ENCODE data around the gene HIGD1C.

DNA sequence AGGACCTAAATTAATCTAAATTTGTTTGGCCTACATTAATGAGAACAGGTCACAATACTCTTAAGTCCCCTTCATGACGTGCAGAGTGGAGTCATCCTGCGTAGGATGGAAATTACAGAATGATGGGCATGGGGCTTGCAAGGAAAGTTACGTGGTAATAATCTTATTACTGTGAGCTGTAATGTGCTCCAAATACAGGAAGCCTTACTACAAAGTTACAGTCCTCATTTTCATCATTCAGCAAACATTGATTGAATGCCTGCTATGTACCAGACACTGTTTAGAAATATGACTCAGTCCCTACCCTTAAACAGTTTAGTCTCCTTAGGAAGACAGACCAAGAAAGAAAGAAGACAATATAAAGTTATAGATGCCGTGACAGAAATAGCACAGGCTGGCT, 9.4 kb downstream of the HIGD1C start:
- TF ChIP-seq, protein P1, sequence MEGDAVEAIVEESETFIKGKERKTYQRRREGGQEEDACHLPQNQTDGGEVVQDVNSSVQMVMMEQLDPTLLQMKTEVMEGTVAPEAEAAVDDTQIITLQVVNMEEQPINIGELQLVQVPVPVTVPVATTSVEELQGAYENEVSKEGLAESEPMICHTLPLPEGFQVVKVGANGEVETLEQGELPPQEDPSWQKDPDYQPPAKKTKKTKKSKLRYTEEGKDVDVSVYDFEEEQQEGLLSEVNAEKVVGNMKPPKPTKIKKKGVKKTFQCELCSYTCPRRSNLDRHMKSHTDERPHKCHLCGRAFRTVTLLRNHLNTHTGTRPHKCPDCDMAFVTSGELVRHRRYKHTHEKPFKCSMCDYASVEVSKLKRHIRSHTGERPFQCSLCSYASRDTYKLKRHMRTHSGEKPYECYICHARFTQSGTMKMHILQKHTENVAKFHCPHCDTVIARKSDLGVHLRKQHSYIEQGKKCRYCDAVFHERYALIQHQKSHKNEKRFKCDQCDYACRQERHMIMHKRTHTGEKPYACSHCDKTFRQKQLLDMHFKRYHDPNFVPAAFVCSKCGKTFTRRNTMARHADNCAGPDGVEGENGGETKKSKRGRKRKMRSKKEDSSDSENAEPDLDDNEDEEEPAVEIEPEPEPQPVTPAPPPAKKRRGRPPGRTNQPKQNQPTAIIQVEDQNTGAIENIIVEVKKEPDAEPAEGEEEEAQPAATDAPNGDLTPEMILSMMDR (IDR thresholded peaks at IDR 0.05), result no peak
- TF ChIP-seq POLR2A (IDR thresholded peaks at IDR 0.05; ENCODE audit: low read depth), result no peak
- TF ChIP-seq EP300 (IDR thresholded peaks at IDR 0.05), result no peak
- no peak for TF ChIP-seq POLR2AphosphoS5 (IDR thresholded peaks at IDR 0.05)

Data from esophagus muscularis mucosa (tissue), 4 donors.